HCT116 (cell line): ENCODE results near the gene NSF. TPM values are rescaled to one million over a fixed set of nuclear protein-coding genes. Genes with fewer than 3 reads are reported as not detected.
"Not testable (repeated sequence)": the region's sequence is repeated elsewhere in the genome, so short reads cannot be mapped to it uniquely, and the experiment has no call there.

ENCODE experiments used
- ATAC-seq: fragments of 200-7000 bp; cut with Tn5 transposase; 2 replicates; pipeline ENCODE4 v1.9.1; 2020; ENCODE audit warnings: mild to moderate bottlenecking, moderate library complexity
- BruUV-seq: library from RNA; stranded (reverse); fragments of 400-500 nt; replicated peaks from 2 replicates; lab custom pipeline; 2021; lab: Mats Ljungman, UMichigan
- CTCF ChIA-PET: fragments of 300-600 bp; sonication (Branson Sonifier 250); formaldehyde crosslinking; loops from one replicate; lab custom pipeline; 2021; ENCODE audit warnings: antibody characterized with exemption; lab: Charles Lee
- POLR2A ChIA-PET: fragments of 300-600, 350-600 bp; sonication (Branson Sonifier 250); formaldehyde crosslinking; loops from one replicate; lab custom pipeline; 2021; ENCODE audit warnings: antibody characterized with exemption; lab: Charles Lee
- RAD21 ChIA-PET, 2 experiments: fragments of 300-600 bp; sonication (Branson Sonifier 250); formaldehyde crosslinking; loops; one replicate each; lab custom pipeline; 2023; ENCODE audit warnings: low total read pairs in 2 of 2; ENCODE audit not compliant: uncharacterized antibody in 2 of 2, unreplicated experiment in 2 of 2, low non-redundant PET in 1 of 2; lab: Charles Lee
- DNase-seq: peaks from one replicate; pipeline ENCODE4 v3.0.0-alpha.2; 2010; ENCODE audit warnings: low read depth, low spot score
- H2AFZ ChIP-seq: fragments of 200-600 bp; shearing (Covaris generic), sonication (generic); 2 replicates; pipeline ENCODE4 v1.6.1; 2017; ENCODE audit warnings: low read depth, mixed run types, mixed read lengths, antibody characterized with exemption, low read length; ENCODE audit not compliant: poor library complexity, severe bottlenecking
- H3K27ac ChIP-seq: 2 replicates; pipeline ENCODE4 v1.5.1; 2012; ENCODE audit warnings: low read depth, low read length
- H3K27me3 ChIP-seq: fragments of 200-600 bp; sonication (generic); 2 replicates; pipeline ENCODE4 v1.6.1; 2016; ENCODE audit warnings: mixed run types, low read length, mixed read lengths; ENCODE audit not compliant: insufficient read depth
- H3K36me3 ChIP-seq, 2 experiments: fragments of 200-500 bp in 1 of 2; fragments of 200-600 bp in 1 of 2; sonication (Bioruptor generic) in 1 of 2; sonication (generic) in 1 of 2; 2 replicates each; pipeline versions ENCODE4 v1.5.1 to v1.6.1; 2014 to 2016; ENCODE audit warnings: low read length in 2 of 2, inconsistent platforms in 1 of 2, mixed read lengths in 1 of 2, mixed run types in 1 of 2; ENCODE audit not compliant: insufficient read depth in 2 of 2, control insufficient read depth in 1 of 2
- H3K4me1 ChIP-seq, 2 experiments: fragments of 200-600 bp in 1 of 2; sonication (generic) in 1 of 2; 2 replicates each; pipeline versions ENCODE4 v1.5.1 to v1.6.1; 2012 to 2017; ENCODE audit warnings: low read length in 2 of 2, inconsistent platforms in 1 of 2, mild to moderate bottlenecking in 1 of 2, mixed read lengths in 1 of 2, mixed run types in 1 of 2, moderate library complexity in 1 of 2; ENCODE audit not compliant: insufficient read depth in 2 of 2, control insufficient read depth in 1 of 2
- H3K4me2 ChIP-seq: fragments of 200-600 bp; sonication (generic); 2 replicates; pipeline ENCODE4 v1.6.1; 2017; ENCODE audit warnings: mixed run types, low read length, mixed read lengths
- H3K4me3 ChIP-seq, 2 experiments: fragments of 200-600 bp in 1 of 2; sonication (generic) in 1 of 2; replicated peaks in 1 of 2; 2 replicates each; pipeline ENCODE4 v1.5.1; 2011 to 2016; ENCODE audit warnings: low read length in 2 of 2, control low read depth in 1 of 2, low read depth in 1 of 2, mild to moderate bottlenecking in 1 of 2, mixed read lengths in 1 of 2, mixed run types in 1 of 2
- H3K79me2 ChIP-seq: fragments of 200-600 bp; sonication (generic); 2 replicates; pipeline ENCODE4 v1.6.1; 2017; ENCODE audit warnings: mild to moderate bottlenecking, mixed run types, low read length, moderate library complexity, mixed read lengths; ENCODE audit not compliant: insufficient read depth
- H3K9ac ChIP-seq: fragments of 200-600 bp; sonication (generic); 2 replicates; pipeline ENCODE4 v1.6.1; 2016; ENCODE audit warnings: low read length, mixed read lengths
- H3K9me2 ChIP-seq: fragments of 200-600 bp; sonication (generic), shearing (Covaris generic); 2 replicates; pipeline ENCODE4 v1.6.1; 2017; ENCODE audit warnings: mixed run types, mild to moderate bottlenecking, moderate library complexity; ENCODE audit not compliant: insufficient read depth
- H3K9me3 ChIP-seq, 2 experiments: fragments of 200-500 bp in 1 of 2; fragments of 200-600 bp in 1 of 2; sonication (Bioruptor generic) in 1 of 2; sonication (generic) in 1 of 2; 2 replicates each; pipeline ENCODE4 v1.6.1; 2014 to 2017; ENCODE audit warnings: low read length in 2 of 2, mixed read lengths in 2 of 2, inconsistent platforms in 1 of 2, low read depth in 1 of 2, mild to moderate bottlenecking in 1 of 2, mixed run types in 1 of 2, moderate library complexity in 1 of 2; ENCODE audit not compliant: control insufficient read depth in 1 of 2, insufficient read depth in 1 of 2
- H4K20me1 ChIP-seq: fragments of 200-600 bp; sonication (generic), shearing (Covaris generic); 2 replicates; pipeline ENCODE4 v1.6.1; 2017; ENCODE audit warnings: mixed run types, mild to moderate bottlenecking, moderate library complexity; ENCODE audit not compliant: insufficient read depth
- intact Hi-C: fragments of 100-400 bp; cut with micrococcal nuclease; formaldehyde crosslinking; loops from 2 replicates; pipeline ENCODE4 v1.10.0; 2022
- total RNA-seq: library from RNA; stranded (reverse); gene quantifications from one replicate; pipeline ENCODE4 v1.2.1, GENCODE V29; 2021; ENCODE audit not compliant: unreplicated experiment

Gene NSF
- total RNA-seq, 1 experiment from 2014 or later = 61.1 TPM

DNA sequence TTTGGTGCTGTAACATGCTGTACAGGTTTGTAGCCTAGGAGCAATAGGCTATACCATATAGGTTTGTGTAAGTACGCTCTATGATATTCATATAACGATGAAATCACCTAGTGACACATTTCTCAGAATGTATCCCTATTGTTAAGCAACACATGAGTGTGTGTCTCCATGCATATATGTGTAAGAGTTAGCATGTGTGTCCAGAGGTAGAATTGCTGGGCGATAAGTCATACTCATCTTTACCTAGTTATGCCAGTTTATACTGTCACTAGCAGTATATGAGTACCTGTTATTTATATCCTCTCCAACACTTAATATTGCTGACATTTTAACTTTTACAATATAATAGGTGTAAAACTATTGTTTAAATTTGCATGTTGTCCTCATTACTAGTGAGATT lies 10.3 kb downstream of the NSF start:
- DNase-seq, BruUV-seq, H3K4me2 ChIP-seq, intact Hi-C loops, H3K4me3 ChIP-seq, H3K79me2 ChIP-seq, ATAC-seq, H2AFZ ChIP-seq, H3K4me1 ChIP-seq, POLR2A ChIA-PET, H3K9ac ChIP-seq, H3K27ac ChIP-seq, H3K27me3 ChIP-seq, H4K20me1 ChIP-seq, H3K9me3 ChIP-seq, RAD21 ChIA-PET, H3K9me2 ChIP-seq, CTCF ChIA-PET, H3K36me3 ChIP-seq: not testable (repeated sequence)

DNA sequence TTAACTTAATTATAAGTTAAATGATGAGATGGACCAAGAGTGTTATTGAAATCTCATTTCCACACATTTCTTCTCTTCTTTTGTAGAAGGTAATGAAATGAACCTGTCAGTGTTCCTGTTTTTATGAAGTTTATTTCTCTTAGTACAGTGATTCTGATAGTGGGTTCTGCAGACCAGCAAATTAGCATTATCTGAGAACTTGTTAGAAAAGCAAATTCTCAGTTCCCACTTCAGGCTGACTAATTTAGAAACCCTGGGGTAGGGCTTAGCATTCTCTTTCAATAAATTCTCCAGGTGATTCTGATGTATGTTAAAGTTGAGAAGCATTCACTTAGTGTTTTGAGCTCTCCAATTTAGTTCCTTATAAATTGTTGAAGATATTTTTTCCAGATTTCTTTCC lies 12.7 kb downstream of the NSF start:
- CTCF ChIA-PET, BruUV-seq, H3K4me3 ChIP-seq, POLR2A ChIA-PET, H2AFZ ChIP-seq, H3K9me2 ChIP-seq, H3K79me2 ChIP-seq, H3K27ac ChIP-seq, ATAC-seq, H4K20me1 ChIP-seq, DNase-seq, H3K9ac ChIP-seq, intact Hi-C loops, H3K4me1 ChIP-seq, H3K4me2 ChIP-seq, H3K36me3 ChIP-seq, RAD21 ChIA-PET, H3K9me3 ChIP-seq, H3K27me3 ChIP-seq: not testable (repeated sequence)

DNA sequence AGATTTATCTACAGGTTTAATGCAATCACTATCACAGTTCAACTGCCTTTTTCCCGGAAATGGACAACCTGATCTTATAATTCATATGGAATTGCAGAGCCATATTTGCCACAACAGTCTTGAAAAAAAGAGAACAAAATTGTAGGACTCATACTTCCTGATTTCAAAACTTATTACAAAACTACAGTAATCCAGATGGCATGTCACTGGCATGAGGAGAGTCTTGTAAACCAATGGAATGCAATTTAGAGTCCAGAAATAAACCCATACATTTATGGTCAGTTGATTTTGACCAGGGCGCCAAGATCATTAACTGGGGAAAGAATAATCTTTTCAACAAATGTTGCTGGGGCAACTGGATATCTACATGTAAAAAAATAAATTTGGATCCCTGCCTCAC lies 20.8 kb downstream of the NSF start:
- H3K27me3 ChIP-seq, H3K27ac ChIP-seq, H3K9ac ChIP-seq, H3K4me3 ChIP-seq, DNase-seq, ATAC-seq, H4K20me1 ChIP-seq, H3K4me2 ChIP-seq, BruUV-seq, H2AFZ ChIP-seq, H3K9me3 ChIP-seq, CTCF ChIA-PET, intact Hi-C loops, H3K4me1 ChIP-seq, H3K9me2 ChIP-seq, H3K79me2 ChIP-seq, RAD21 ChIA-PET, POLR2A ChIA-PET, H3K36me3 ChIP-seq: not testable (repeated sequence)

DNA sequence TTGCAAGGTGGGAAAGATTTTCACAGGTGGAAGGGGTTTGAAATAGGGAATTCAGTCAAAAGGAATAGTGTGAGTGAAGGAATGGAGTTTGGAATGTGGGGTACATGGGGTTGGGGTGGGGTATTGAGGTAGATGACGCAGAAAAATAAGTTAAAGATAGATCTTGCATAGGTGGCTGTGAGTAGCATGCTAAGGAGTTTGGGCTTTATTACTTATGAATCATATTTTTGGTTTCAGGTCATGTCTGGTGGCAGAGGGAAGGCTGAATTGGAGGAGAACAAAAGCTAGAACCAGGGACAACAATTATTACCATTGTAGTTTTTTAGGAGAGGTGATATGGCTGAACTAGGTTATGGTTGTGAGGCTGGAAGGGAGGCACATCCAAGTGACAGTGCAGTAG lies 23.4 kb downstream of the NSF start:
- H3K9me3 ChIP-seq, H3K79me2 ChIP-seq, H3K27me3 ChIP-seq, H3K27ac ChIP-seq, H4K20me1 ChIP-seq, H3K9ac ChIP-seq, intact Hi-C loops, H3K4me1 ChIP-seq, H2AFZ ChIP-seq, POLR2A ChIA-PET, H3K4me2 ChIP-seq, CTCF ChIA-PET, ATAC-seq, H3K9me2 ChIP-seq, H3K4me3 ChIP-seq, BruUV-seq, H3K36me3 ChIP-seq, RAD21 ChIA-PET, DNase-seq: not testable (repeated sequence)

DNA sequence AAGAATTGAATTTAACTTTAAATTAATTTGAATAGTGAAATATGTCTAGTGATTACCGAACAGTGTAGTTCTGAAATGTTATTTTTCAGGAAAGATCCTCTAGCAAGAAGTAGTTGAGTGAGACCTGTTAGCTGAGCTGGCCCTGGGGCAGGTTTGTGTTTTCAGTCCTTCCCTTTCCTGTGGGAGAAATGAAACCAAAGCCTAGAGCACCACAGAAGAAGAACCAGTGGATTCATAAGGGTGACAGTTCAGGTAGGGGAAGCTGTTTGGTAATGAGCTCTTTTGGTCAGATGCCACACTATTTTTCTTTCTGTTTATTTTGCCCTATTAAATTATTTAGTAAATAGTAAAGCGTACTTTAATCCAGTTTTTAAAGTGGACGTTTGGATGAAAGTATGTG lies 26.7 kb downstream of the NSF start:
- H3K4me1 ChIP-seq, H2AFZ ChIP-seq, H3K4me2 ChIP-seq, H3K4me3 ChIP-seq, H3K9ac ChIP-seq, H4K20me1 ChIP-seq, POLR2A ChIA-PET, RAD21 ChIA-PET, BruUV-seq, intact Hi-C loops, H3K27me3 ChIP-seq, H3K9me3 ChIP-seq, H3K27ac ChIP-seq, H3K79me2 ChIP-seq, H3K36me3 ChIP-seq, CTCF ChIA-PET, DNase-seq, H3K9me2 ChIP-seq, ATAC-seq: not testable (repeated sequence)
